CD4-positive, alpha-beta T cell treated with Interleukin-17A for 4 hours (primary cell): Measurements from ENCODE around the gene CLASP1.
"Not testable (repeated sequence)": the region's sequence is repeated elsewhere in the genome, so short reads cannot be mapped to it uniquely, and the experiment has no call there.

Source experiments
- DNase-seq: peaks from one replicate; pipeline ENCODE4 v3.0.0-alpha.2; 2020; ENCODE audit warnings: mixed read lengths

The CLASP1 gene

DNA sequence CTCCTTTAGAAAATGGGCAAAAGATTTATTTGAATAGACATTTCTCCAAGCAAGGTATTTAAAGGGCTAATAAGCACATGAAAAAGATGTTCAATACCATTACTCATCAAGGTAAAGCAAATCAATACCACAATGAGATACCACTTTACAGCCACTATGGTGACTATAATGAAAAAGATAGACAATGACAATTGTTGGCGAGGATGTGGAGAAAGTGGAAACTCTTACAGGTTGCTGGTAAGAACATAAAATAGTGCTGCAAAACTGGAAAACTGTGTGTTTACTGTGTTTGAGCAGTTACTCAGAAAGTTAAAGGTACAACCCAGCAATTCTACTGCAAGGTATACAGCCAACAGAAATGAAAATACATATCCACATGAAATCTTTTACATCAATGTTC is 150.5 kb downstream of the CLASP1 start:
- DNase-seq: no peak

DNA sequence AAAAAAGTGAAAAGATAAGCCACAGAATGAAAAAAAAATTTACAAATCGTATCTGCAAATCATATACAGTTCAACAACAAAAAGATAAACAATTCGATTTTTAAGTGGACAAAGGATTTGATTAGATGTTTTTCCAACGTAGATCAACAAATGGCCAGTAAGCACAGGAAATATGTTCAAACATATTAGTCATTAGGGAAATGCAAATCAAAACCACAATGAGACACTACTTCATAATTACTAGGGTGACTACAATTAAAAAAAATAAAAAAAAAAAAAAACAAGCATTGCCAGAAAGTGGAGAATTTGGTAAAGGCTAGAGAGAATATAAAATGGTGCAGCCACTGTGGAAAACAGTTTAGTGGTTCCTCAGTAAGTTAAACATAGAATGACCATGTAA is 156.9 kb downstream of the CLASP1 start:
- DNase-seq: no peak

DNA sequence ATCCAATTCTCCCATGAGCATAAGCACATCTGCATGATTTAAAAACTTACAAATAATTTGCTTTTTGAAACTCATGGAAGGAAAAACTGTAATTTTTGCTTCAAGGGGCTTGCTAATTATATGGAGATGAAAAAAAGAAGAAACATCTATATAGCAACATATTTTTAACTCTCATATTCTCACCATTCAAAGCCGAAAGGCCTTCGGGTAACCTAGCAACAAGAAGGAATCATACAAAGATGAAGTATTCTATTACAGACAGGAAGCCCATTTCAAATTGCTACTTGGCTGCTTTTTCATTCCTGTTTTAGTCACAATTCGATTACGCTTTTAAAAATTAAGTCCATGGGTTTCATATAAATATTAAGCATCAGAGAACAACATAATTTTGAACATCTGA is 157.7 kb downstream of the CLASP1 start:
- no peak for DNase-seq

DNA sequence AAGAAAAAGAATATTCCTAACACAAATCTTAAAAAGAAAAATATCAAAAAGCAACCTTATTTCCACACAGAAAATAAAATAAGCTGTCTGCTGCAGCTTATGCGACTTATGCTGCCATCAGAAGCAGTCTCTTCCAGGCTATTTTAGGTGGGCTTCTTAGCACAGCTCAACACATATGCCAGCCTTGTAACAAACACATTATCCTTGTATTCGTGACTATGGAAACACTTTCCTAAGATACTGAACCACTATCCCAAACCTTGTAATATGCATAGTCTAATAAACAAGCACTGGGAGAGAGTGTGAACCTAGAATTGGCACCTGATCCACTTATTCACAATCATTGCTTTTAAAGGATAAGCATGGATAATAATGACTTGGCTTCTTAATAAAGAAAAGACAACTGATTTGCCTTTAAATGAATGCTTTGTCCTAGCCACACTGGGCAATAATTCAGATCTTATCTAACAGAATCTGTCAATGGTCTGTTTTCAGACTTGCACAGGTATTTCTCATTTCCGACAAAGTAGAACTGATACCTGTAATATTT is 158.6 kb downstream of the CLASP1 start:
- DNase-seq: no peak

DNA sequence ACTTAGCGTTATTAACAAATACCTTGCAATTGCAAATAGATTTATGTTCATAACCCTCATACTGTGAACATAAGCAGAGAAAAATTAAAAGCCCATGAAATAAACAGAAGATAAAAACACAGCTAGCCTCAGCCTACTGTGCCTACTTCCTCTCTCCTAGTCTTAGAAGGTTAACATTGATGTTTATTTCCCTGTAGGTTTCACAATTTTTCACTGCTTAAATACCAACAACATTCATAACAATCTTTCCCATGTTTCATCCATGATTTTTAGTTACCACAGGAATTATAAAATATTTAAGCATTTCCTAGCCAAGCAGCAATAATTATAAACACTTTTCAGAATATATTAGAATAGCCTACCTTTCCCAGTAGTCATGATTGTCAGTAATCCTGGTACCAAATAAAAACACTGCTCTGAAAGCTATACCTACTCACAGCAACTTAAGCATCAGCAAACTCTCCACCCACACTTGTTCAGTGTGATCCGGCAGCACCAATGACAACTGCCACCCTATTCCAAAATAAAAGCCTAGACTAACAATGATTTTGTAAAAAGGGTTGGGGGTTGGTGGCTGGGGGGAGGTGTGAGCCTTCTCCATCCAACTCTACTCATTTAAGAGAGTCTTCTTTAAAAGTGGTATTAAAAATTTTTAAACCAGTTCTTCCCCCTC is 159.2 kb downstream of the CLASP1 start:
- DNase-seq: no peak

DNA sequence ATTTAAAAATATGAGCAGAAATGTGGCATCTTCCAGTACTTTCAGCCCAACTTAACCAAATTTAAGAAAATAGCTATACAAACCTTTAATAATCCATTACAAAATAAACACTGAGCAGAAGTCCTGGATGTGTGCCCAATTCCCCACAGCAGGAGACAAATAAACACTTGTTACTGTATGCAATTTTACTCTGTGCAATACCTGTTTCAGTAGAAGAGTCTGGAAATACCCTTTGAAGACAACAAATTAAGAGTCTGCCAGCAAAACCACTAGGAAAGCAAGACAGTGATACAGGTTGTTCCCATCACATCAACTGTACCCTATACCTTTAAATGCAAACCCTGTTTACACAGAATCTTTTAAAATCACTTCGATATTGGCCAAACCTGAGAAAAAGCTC is 160.0 kb downstream of the CLASP1 start:
- DNase-seq: no peak

DNA sequence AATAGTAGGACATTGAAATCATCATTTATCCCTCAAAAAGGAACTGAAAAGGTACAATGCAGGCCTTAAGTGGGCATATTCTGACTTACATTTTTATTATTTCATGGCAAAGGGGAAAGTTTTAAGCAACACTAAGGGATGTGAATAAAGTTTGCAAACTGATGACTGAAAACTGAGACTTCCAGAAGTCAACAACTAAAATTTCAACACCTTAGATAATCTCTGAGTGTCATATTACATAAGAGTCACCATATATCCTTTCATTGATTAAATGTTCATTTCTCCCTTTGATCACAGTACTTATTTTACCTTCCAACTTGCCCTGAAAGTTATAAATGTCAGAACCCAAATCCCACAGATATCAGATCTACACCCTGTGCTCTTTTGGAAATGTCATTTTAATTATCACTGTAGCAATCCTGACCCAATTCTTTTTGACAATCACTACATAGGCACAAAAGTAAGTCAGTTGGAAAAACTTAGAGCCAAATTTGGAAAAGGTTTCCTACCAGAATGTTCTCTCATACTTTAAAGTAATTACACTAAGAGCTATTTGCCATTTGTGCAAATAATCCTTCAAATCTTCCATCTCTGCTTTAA is 163.0 kb downstream of the CLASP1 start:
- no peak for DNase-seq

DNA sequence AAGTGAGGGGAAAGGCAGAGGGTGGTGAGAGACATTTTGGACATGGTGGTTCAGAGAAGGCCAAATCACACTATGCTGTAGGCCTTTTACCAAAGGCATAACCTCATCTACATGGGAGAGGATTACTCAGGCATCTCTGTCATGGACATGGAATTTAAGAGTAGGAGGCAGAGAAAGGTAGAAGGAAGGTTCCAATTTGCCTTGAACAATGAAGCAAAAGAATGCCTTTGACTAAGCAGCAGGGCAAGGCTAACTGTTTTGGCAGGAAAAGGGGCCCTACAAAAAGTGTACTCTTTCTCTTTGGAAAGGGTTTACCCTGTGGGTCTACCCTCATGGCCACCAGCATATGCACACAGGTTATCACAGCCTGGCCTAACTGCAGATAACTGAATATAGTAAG is 164.2 kb downstream of the CLASP1 start:
- DNase-seq: no peak

DNA sequence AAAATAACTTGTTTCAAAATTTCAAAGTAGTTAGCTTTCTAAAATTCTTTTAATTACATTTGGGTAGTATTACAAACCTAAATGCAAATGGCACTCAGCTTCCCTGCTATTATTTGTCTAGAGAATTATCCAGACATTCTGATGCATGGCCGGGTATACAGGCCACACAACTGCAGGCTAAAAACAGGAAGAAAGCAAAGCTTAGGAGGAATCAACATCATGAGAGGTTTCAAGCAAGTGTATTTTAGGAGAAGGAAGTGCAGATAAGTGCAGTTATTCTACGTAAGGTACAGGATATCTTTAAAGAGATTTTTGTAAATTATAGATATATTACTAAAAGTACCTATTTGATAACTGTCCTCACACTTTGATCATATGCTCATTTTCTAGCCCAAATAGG is 165.4 kb downstream of the CLASP1 start:
- DNase-seq: no peak

DNA sequence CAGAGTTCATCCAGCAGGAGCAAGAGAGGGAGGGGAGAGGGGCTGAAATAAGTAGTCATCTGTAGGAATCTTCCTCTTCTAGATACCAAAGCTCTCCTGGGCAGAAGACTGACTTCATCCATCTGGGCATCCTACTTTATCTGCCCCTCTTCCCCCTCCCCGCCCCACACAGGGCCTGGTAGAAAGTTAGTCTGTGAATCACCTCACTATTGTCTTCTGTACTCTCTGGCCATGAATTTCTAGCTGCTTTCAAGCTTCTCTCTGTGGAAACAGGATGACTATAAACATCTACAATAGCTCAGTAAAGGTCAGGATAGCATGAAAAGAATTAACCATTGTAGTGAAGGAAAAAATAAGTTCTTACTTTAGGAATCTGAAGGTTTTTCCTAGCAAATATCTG is 166.2 kb downstream of the CLASP1 start:
- no peak for DNase-seq

DNA sequence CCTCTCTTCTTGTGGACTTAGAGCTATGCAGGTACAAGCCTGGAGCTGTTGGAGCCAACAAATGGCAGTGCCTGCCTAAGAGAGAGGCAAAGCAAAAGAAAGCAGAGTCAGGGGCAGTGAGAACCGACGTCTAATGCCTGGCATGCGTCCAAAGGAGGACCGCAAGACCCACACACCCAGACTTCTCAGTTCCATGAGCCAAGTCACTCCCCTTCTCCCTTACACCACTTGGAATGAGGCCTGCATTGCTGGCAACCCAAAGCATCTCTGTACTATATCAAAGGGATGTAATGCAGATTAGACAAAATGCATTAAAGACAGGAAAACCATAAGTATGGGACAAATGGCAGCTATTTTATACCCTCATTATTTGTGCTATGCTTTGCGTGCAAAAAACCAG is 168.4 kb downstream of the CLASP1 start:
- DNase-seq: no peak

DNA sequence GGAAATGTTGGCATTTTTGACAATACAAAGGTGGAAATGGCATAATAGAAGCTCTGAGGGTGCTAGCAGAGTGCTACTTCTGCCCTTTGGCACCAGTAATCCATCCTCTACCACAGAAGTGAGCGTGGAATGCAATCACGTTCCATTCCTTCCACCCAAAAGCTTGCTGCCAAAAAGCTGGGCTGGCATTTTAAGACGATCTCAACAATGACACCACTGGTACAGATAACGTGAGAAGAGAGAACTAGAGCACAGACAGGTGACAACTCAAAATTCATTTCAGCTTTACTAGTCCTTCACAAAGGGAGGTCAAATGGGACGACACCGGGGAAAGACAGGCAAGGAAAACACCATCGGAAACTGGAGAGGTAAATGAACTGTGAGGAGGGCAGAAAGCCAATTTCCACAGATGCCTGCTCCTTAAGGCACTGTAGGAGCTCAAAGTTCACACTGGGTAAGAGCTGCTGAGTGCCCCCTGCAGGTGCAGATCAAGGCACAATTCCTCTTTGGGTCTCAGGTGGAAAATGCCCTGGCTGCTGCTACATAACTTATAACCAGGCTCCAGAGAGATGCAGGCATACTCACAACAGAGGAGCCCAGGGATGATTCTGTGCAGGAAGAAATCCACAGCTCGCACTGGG is 169.3 kb downstream of the CLASP1 start:
- no peak for DNase-seq

DNA sequence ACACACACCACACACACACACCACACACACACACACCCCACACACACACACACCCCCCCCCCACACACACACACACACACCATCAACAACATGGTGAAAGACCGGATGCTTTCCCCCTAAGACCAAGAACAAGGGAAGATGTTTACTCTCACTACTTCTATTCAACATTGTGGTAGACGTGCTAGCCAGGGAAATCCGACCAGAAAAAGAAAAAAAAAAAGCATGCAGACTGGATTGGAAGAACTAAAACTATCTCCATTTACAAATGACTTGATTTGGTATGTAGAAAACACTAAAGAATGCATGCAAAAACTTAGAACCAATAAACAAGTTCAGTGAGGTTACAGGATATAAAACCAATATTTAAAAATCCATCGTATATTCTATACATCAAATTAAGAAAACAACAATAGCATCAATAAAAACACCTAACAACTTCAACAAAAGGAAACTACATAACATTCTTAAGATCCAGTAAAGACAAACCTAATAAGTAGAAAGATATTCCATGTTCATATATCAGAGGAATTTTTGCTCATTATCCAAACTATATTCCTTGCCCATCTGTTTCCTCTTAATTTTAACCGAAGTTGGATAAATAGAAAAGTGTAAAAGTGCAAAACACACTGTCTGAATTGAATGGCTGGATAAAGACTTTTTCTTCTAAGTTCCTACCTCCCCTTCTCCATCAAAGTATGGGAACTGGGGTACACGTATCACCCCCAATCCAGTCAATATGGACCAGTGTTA is 170.1 kb downstream of the CLASP1 start:
- no peak for DNase-seq

DNA sequence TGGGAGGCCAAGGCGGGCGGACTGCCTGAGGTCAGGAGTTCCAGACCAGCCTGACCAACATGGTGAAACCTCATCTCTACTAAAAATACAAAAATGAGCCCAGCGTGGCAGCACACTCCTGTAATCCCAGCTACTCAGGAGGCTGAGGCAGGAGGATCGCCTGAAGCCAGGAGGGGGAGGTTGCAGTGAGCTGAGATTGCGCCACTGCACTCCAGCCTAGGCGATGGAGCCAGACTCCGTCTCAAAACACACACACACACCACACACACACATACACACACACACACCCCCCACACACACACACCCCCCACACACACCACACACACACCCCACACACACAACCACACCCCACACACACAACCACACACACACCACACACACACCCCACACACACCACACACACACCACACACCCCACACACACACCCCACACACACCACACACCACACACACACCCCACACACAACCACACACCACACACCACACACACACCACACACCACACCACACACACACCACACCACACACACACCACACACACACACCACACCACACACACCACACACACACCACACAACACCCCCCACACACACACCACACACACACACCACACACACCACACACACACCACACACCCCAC is 170.8 kb downstream of the CLASP1 start:
- not testable (repeated sequence) for DNase-seq

DNA sequence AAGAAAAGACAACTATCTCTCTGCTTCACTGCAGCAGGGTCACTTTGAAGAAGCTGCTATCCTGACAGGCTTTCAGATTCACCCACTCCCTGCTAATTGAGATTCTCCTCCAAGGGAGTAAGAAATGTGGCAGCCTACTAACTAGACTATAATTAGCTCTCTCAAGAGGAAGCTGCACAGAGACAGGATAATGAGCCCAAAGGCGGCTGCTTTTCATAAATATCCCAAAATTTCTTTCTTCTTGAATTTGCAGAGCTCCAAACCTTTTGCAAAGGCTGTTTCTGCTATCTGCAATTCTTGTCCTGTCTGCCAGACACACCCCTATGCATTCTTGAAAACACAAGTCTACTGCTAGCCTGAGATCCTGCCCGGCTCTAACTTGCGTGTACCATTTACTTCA is 172.6 kb downstream of the CLASP1 start:
- DNase-seq: no peak

DNA sequence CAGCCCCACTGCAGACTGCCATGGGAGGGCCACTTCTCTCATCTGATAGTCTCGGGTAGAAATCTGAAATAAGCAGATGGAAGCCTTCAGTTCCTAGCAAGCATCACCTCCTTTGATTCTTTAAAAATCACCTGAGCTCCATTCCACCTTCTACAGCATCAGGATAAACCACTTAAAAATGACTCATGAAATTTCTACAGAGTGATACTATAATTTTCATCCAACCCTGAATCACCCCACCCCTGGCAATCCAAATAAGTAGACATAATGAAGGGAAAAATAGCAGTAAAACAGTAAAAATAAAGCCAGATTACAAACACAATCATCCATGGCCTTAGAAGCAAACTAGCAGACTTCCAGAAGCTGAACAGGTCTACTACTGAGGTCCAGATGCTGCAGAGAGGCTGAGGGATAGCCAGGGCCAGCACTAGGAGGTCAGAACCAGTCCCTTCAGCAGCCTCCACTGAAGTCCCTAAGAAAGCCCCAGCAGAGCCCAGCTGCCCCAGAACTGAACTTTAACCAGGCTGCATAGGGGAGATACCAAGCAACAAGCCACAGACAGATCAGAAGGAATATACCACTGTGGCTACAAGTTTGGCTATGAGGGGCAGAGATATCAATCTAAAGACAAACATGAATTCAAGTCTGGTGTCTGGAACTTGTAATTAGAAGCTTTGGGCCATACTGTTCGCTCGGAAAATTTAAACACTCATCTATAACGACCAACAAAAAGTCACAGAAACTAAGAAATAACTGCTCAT is 173.3 kb downstream of the CLASP1 start:
- DNase-seq: no peak

DNA sequence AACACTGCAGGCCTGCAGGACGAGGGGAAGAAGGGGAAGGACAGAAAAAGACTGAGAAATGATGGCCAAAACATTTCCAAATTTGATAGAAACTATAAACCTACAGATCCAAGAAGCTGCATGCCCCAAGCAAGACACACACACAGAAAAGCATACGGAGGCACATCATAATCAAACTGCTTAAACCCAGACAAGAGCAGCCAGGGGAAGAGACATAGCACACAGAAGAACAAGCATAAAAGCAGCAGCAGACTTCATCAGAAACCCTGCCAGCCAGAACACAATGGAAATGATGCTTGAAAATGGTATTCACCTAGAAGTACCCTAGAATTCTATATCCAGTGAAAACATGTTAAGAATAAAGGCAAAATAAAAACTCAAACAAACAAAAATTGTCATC is 175.8 kb downstream of the CLASP1 start:
- DNase-seq: no peak

DNA sequence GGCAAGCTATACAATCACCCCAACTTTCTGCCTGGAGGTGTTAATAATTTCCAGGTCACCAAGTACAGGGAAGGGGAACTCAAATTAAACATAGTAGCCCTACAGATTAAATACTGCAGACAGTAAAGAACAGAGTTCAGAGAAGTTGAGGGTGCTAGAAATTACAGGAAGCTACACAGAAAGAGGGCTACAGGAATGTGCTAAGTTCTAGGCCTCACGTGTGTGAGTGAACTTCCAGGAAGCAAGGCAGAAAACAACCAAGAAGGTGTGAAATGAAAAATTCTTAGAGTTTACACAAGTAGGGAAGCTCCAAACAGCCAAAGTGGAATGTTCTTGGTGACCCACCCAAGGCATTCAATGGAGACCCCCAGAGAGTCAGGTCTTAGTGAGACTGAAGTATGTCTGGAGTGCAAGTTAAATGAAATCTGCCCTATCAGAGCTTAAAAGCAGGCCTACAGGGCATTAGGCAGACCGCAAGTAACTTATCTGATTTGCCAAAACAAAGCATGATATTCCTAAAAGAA is 176.7 kb downstream of the CLASP1 start:
- no peak for DNase-seq

DNA sequence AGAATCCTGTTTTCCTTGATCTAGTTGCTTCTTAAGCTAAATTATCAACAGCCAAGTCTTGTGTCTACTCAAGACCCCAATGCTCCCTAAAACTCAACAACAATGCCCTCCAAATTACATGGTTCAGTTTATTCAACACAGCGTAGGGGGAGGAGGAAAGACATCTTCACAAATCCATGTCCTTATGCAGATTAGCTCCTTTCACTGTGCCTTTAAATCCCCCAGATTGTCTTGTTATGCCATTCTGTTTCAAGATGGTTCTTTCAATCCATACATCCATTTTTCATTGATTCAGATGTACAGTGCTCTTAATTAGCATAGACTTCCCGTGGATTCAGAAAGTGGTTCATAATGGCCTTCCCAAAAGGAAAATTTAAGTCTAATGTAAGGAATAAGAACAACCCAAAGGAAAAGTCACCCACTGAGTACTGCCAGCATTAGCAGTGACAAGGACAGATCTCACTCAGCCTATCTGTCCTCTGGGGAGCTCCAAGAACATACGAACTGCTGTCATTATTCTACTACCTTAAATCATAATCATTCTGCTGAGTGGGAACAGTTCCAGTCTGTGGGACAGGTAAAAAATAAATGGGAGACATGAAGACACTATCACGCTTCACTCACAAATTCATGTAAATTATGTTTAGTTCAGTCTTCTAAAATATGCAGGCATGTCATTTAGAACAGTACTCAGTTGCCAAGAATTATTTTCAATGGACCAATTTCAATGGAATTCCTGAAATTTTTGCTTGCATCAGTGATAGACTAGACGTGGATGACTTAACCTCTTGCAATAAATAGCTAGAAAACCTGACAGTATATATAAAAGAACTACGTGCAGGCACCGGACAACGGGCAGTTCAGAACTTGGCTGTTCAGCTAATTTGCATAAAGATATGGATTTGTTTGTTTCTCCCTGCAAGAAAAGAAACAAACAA is 177.5 kb downstream of the CLASP1 start:
- no peak for DNase-seq

DNA sequence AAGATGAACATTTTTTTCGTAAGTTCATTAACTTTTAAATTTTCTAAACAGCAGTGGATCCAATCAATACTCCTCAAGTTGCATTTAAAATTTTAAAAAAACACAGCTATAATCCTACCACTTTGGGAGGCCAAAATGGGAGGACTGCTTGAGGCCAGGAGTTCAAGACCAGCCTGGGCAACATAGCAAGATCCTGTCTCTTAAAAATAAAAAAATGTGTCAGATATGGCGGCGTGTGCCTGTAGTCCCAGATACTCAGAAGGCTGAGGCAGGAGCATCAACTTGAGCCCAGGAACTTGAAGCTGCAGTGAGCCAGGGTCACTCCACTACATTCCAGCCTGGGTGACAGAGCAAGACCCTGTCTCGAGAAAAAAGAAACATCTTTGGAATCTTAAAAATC is 178.3 kb downstream of the CLASP1 start:
- DNase-seq: no peak

DNA sequence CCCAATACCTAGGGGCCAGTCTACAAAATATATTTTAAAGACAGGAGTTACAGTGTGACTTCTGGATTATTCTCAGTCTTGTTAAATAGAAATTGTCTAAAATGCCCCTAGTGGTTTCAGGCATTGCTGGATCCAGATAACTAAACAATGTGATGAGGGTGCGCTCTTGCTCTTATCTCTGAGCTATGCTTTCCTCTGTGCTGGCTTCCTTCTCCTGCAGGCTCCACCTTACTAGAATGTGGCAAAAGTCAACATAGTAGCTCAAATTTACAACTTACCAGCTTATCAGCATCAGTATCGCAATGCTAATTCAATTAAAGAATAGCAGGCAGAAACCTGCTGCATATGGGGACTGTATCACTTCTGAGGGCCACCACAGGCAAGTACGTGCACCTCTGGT is 179.9 kb downstream of the CLASP1 start:
- DNase-seq: no peak
